ENCODE data around the gene PEAK1. TPM values are rescaled to one million over a fixed set of nuclear protein-coding genes. Genes with fewer than 3 reads are reported as not detected.
A peak's percentile ranks its signal among the peaks of the same experiment; 100 is the strongest.

PEAK1 gene
- total RNA-seq, 1 experiment from 2014 or later: 13.8 TPM

- ATAC-seq: no peak
- Histone ChIP-seq H3K36me3 (ENCODE audit: low read depth, low read length) (peaks cover 3% of the 10 kb centered on the region; the same call in 1 of the 2 replicates), H3F3A (ENCODE audit: low read length, unreplicated experiment) (no peaks in the 10 kb centered on the region), H3K9ac (ENCODE audit: low read length) (no peak overlapping the region), H3K4me3 (ENCODE audit: low read length) (no peak overlapping the region), H3K4me1 (ENCODE audit: insufficient read depth, low read length) (peaks cover 21% of the 10 kb centered on the region), H2AFZ (ENCODE audit: low read length) (no peak overlapping the region), H3K9me2 (replicated peaks; ENCODE audit: low read length) (no peaks in the 10 kb centered on the region), H3K27ac (ENCODE audit: low read length) (no peak overlapping the region), H3K27me3 (ENCODE audit: low read length) (no peaks in the 10 kb centered on the region), H3K4me2 (ENCODE audit: low read length) (no peak overlapping the region), H3K79me2 (ENCODE audit: low read length) (no peaks in the 10 kb centered on the region), H3K9me3 (ENCODE audit: low read length) (no peaks in the 10 kb centered on the region), H4K20me1 (ENCODE audit: low read length) (no peaks in the 10 kb centered on the region)
- intact Hi-C loops (cut with micrococcal nuclease): no loop called here
- ChIA-PET CTCF (no interaction called here), POLR2A (ENCODE audit: unreplicated experiment) (no interaction called here)
- DNase-seq: no peak
- TF ChIP-seq EZH2phosphoT487 (IDR thresholded peaks at IDR 0.05; ENCODE audit: borderline replicate concordance, low read length) (no peak), CTCF (conservative IDR thresholded peaks at IDR 0.05; ENCODE audit: low read depth, low read length) (no peak), EZH2 (IDR thresholded peaks at IDR 0.05; ENCODE audit: low read length, unreplicated experiment) (no peak)
- BruUV-seq (replicated peaks): no TSS peak
Observed at GRCh38 chr15:77454265-77454664, 34.4 kb upstream of the PEAK1 start.

GRCh38 chr15:77446840-77447390 is 27.0 kb upstream of the PEAK1 start:
- H3K27ac ChIP-seq (ENCODE audit: low read length): no peak overlapping the region
- H3K9ac ChIP-seq (ENCODE audit: low read length): no peak overlapping the region
- intact Hi-C loops (cut with micrococcal nuclease): no loop called here
- peak; percentile 54; the same call in 1 of the 2 replicates for ATAC-seq
- no peak overlapping the region for H2AFZ ChIP-seq (ENCODE audit: low read length)
- no TSS peak for BruUV-seq (replicated peaks)
- no peak overlapping the region for H3K4me2 ChIP-seq (ENCODE audit: low read length)
- H4K20me1 ChIP-seq (ENCODE audit: low read length): peaks cover 12% of the 10 kb centered on the region; the same call in 1 of the 2 replicates
- H3K4me3 ChIP-seq (ENCODE audit: low read length): no peak overlapping the region
- H3K9me3 ChIP-seq (ENCODE audit: low read length): no peaks in the 10 kb centered on the region
- H3F3A ChIP-seq (ENCODE audit: low read length, unreplicated experiment): no peaks in the 10 kb centered on the region
- H3K79me2 ChIP-seq (ENCODE audit: low read length): peaks cover 21% of the 10 kb centered on the region
- H3K36me3 ChIP-seq (ENCODE audit: low read depth, low read length): no peaks in the 10 kb centered on the region
- CTCF ChIA-PET: no interaction called here
- no peaks in the 10 kb centered on the region for H3K27me3 ChIP-seq (ENCODE audit: low read length)
- H3K4me1 ChIP-seq (ENCODE audit: insufficient read depth, low read length): no peaks in the 10 kb centered on the region
- no peak for TF ChIP-seq CTCF (conservative IDR thresholded peaks at IDR 0.05; ENCODE audit: low read depth, low read length)
- no peak for TF ChIP-seq EZH2phosphoT487 (IDR thresholded peaks at IDR 0.05; ENCODE audit: borderline replicate concordance, low read length)
- no peak for TF ChIP-seq EZH2 (IDR thresholded peaks at IDR 0.05; ENCODE audit: low read length, unreplicated experiment)
- DNase-seq: peak; percentile 16
- POLR2A ChIA-PET (ENCODE audit: unreplicated experiment): no interaction called here
- H3K9me2 ChIP-seq (replicated peaks; ENCODE audit: low read length): no peaks in the 10 kb centered on the region

- Histone ChIP-seq H3F3A (ENCODE audit: low read length, unreplicated experiment) (no peaks in the 10 kb centered on the region), H3K9me2 (replicated peaks; ENCODE audit: low read length) (no peaks in the 10 kb centered on the region), H3K4me2 (ENCODE audit: low read length) (0 out of 2 replicates have a peak overlapping the region, but pooled peaks have one; percentile 1), H3K27ac (ENCODE audit: low read length) (no peak overlapping the region), H2AFZ (ENCODE audit: low read length) (no peak overlapping the region), H3K36me3 (ENCODE audit: low read depth, low read length) (no peaks in the 10 kb centered on the region), H3K9me3 (ENCODE audit: low read length) (no peaks in the 10 kb centered on the region), H3K9ac (ENCODE audit: low read length) (no peak overlapping the region), H3K4me3 (ENCODE audit: low read length) (no peak overlapping the region), H4K20me1 (ENCODE audit: low read length) (peaks cover 25% of the 10 kb centered on the region), H3K4me1 (ENCODE audit: insufficient read depth, low read length) (peaks cover 12% of the 10 kb centered on the region), H3K79me2 (ENCODE audit: low read length) (peaks cover 30% of the 10 kb centered on the region), H3K27me3 (ENCODE audit: low read length) (no peaks in the 10 kb centered on the region)
- no peak for TF ChIP-seq EZH2phosphoT487 (IDR thresholded peaks at IDR 0.05; ENCODE audit: borderline replicate concordance, low read length)
- no peak for TF ChIP-seq CTCF (conservative IDR thresholded peaks at IDR 0.05; ENCODE audit: low read depth, low read length)
- no peak for TF ChIP-seq EZH2 (IDR thresholded peaks at IDR 0.05; ENCODE audit: low read length, unreplicated experiment)
- intact Hi-C loops (cut with micrococcal nuclease): no loop called here
- ChIA-PET CTCF (no interaction called here), POLR2A (ENCODE audit: unreplicated experiment) (no interaction called here)
- BruUV-seq (replicated peaks): no TSS peak
- DNase-seq (peak; percentile 79), ATAC-seq (peak; percentile 99)
Observed at GRCh38 chr15:77440378-77440999, 20.6 kb upstream of the PEAK1 start.

Measured in PC-3 (cell line).